ENCODE results near the gene MORN4.

- peak; percentile 52 to 90 (median 83) for TF ChIP-seq CTCF (IDR thresholded peaks at IDR 0.05)
- no peak for TF ChIP-seq POLR2A (IDR thresholded peaks at IDR 0.05)
Measured at GRCh38 chr10:97676770-97677581, 43.7 kb upstream of the MORN4 start.

Measured in esophagus squamous epithelium (tissue), 4 donors.